HS-27A (cell line): ENCODE data around the gene ZNF816.
A peak's percentile ranks its signal among the peaks of the same experiment; 100 is the strongest.
"Not testable (repeated sequence)": the region's sequence is repeated elsewhere in the genome, so short reads cannot be mapped to it uniquely, and the experiment has no call there.

ENCODE experiments used
- DNase-seq: peaks from one replicate; pipeline ENCODE4 v3.0.0-alpha.2; 2012; ENCODE audit warnings: low read depth, missing footprints

The ZNF816 gene

DNA sequence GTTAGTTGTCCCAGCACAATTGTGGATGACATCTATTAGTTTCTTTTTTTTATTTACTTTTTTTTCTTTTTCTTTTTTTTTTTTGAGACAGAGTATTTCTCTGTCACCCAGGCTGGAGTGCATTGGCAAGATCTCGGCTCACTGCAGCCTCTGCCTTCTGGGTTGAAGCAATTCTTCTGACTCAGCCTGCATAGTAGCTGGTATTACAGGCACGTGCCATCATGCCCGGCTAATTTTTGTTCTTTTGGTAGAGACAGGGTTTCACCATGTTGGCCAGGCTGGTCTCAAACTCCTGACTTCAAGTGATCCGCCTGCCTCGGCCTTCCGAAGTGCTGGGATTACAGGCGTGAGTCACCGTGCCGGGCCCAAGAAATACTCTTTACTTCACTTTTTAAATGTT lies 38.0 kb downstream of the ZNF816 start:
- DNase-seq: not testable (repeated sequence)

DNA sequence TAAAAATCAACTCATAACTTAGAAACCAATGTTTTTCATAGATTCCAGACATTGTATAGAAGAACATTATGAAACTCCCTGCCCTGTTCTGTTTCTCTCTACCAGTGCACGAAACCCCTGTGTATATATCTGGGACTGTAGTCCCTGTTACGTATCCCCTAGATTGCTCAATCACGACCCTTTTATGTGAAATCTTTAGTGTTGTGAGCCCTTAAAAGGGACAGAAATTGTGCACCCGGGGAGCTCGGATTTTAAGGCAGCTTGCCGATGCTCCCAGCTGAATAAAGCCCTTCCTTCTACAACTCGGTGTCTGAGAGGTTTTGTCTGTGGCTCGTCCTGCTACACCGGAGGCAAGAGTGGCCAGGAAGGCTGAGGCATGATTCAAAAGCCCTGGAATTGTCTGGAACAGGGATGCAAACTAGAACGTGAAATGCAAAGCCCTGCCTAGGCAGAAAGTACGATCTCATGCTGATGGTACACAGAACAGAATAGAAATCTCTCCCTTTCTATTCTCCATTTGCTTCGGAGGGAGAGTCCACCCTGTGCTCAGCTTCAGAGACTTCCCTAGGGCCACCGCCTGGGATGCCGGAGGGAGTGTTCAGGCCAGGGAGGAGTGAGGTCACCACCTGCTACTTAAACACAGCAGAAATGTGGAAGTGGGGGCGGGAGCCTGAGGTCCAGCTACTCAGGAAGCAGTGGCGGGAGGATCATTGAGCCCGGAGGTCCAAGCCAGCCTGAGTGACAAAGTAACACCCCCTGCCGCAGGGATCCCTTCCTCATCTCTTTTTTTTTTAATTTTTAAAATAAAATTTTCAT lies 38.7 kb downstream of the ZNF816 start:
- DNase-seq: no peak

DNA sequence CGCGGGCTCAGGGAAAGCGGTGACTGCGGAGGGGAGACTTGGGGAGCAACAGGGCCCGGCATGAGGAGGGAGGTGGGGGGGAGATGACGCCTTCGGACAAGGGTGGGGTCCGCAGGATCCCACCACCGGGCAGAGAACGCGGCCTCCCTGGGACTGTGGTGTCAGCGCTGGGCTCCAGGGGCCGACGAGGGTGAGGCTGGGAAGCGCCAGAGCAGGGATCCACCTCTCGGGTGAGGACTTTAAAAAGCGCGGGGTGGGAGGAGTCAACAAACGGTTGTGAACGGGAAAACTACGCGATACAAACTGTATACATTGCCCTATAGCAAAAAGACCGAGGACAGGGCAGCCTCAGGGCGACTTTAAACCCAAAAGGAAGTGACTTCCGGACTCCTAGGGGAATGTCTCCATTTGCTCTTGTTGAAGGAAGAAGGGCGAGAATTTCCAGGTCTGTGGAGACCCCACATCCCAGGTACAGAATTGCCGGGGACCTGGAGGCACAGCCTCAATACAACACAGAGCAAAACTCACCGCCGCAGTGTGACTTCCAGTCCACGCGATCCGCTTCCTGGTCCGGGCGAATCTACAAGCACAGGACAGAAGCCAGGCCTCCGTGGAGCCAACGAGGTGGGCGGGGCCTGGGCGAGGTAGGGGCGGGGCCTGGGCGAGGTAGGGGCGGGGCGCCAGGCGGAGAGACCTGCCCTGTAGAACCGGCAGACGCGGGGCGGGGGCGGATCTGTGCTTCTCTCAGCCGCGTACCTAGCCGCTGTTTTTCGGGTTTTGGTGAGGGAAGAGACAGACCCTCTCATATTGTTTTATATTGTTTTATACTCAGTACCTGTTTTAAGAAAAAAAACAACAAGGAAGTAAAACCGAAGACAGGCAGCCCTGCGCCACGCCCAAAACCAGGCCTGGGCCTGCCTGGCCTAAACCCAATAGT lies 39.6 kb downstream of the ZNF816 start, which contains the start of gene ZNF888:
ZNF888 (minus strand) TSS at position 588 of the 937 bp plus-strand sequence. CDS start 5,555 bp downstream, outside the sequence.
- DNase-seq: peak; percentile 80

DNA sequence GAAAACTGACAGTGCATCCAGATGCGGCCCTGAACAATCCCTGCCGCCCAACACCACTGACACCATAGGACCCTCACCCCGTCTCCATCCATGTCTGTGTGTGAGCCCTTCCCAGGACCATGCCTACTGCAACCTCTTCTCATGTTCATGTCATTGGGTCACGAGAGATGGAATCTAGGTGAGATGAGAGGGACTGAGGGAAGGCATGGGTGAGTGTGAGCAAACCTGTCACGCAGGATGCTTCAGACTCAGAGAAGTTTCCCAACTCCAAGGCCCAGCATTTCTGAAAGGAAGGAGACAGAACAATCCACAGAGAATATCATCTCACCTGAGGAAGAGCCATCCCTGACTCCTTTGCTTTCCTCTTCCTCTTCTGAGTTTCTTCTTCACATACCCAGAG lies 45.1 kb downstream of the ZNF816 start:
- no peak for DNase-seq

DNA sequence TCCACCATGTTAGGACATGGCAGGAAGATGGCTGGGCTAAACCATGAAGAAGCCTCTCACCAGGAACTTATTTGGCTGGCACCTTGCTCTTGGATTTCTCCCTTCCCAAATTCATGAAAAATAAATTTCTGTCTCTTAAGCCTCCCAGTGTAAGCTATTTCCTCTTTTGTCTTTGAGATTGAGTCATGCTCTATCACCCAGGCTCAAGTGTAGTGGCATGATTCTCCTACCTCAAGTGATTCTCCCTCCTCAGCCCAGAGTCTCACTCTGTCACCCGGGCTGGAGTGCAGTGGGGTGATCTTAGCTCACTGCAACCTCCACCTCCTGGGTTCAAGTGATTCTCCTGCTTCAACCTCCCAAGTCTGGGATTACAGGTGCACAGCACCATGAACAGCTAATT lies 52.0 kb downstream of the ZNF816 start:
- DNase-seq: no peak

DNA sequence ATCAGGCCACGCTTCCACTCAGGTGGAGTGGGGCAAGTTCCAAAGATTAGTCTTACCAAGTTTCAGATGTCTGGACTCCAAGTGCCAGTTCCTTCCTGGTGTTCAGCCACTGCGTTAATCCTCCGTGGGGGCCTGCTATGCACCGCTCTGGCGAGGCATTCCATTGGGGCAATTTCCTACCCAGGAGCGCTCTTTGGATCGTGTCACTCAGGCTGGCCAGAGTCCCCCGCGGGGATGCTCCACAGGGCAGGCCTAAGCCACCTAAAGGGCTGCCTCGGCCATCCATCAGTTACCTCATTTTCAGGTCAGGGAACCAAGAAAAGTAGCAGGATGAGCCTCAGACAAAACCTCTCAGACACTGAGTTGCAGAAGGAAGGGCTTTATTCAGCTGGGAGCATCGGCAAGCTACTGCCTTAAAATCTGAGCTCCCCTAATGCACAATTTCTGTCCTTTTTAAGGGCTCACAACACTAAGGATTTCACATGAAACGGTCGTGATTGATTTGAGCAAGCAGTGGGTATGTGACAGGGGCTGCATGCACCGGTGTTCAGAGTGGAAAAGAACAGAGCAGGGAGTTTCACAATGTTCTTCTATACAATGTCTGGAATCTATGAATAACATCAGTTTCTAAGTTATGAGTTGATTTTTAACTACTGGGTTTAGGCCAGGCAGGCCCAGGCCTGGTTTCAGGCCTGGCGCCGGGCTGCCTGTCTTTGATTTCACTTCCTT lies 58.5 kb downstream of the ZNF816 start:
- DNase-seq: not testable (repeated sequence)

DNA sequence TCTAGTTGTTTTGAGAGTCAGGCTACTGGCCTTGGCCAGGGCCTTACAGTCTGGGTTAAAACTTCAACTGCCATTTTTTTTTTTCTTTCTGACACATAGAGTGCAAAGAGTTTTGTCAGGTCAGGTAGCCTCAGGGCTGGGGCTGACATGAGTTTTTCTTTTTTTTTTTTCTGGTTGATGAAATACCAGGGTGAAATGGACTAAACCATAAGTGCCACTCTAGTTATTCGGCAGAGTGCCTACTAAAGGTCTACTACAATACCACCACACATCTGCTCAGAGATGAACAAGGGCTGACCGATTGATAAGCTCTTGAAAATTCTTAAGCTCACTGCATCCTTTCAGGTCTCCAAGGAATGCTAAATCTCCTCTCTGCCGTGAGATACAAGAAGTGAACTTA lies 60.8 kb downstream of the ZNF816 start:
- DNase-seq: no peak
